ENCODE data around the gene IFNLR1.

The IFNLR1 gene

DNA sequence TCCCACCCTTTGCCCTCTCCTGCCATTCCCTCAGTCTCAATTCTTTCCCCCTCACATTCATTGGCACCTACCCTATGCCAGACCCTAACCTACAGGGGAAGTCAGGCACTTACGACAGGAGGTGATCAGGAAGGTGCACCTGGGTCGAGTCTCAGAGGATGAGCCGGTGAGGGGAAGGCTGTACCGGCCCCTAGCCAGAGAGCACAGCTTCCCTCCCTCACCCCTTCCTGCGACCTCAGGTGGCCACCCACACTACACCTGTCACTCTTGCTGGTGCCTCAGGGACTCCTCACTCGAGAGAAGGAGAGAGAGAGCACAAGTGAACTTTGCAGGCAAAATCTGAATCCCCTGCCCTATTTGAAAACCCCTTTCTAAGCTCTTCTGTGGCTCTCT, 73.5 kb downstream of the IFNLR1 start:
- Histone ChIP-seq H3K27me3 (ENCODE audit: low read depth) (peaks cover 2% of the 10 kb centered on the region; the same call in 1 of the 2 replicates), H3K4me1 (peaks cover 4% of the 10 kb centered on the region), H3K4me3 (no peak overlapping the region), H3K9me3 (no peaks in the 10 kb centered on the region), H3K36me3 (replicated peaks) (no peaks in the 10 kb centered on the region)
- in situ Hi-C loops (cut with MboI; ENCODE audit: low sequenced_read_pairs), result no loop called here
- no peak for DNase-seq (ENCODE audit: low spot score in 2 of 2)

DNA sequence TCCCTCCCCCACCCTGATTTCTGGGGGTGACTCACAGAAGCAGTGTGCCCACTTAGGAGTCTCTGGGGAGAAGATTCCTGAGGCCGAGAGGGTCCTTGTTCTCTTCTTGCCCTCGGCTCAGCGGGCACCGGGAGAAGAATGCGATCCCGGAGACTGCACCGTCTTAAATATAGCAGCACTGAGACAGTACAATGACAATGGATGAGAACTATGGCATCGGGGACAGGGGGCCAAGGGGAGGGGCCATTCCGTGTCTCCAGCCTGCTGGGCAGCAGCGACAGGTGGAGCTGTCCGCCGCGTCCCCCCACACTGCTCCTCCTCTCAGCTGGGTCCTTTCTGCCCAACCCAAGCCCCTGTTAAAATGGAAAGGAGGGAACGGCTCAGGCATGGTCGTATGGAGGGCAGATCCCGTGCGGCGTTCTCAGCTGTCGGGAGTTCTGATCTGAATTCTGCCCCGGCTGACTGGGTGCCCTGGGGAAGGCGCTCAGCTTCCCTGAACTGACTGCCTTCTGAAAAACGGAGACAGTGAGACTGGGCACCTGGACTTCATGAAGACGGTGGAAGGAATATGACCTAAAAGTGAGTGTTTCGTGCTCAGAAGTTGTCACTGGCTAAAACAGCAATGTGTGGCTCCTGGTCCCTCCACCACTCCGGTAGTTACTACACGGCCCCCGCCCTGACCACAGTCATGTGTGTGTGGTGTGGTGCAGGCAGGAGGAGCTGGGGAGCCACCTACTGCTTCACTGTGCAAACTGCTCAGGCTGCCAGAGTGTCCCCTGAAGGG, 74.9 kb downstream of the IFNLR1 start, which contains the start of gene MYOM3:
Gene MYOM3, minus strand, starts transcription at position 140 of the 784 bp plus-strand sequence. CDS start 3,499 bp downstream, outside the sequence.
- Histone ChIP-seq H3K4me3 (peak within 1 kb of the TSS; percentile 8; the same call in 1 of the 2 replicates), H3K9me3 (no peaks in the 10 kb centered on the region), H3K27me3 (ENCODE audit: low read depth) (no peaks in the 10 kb centered on the region; the same call in 1 of the 2 replicates), H3K4me1 (peaks cover 4% of the 10 kb centered on the region), H3K36me3 (replicated peaks) (no peaks in the 10 kb centered on the region)
- peak; percentile 44 to 80 for DNase-seq (ENCODE audit: low spot score in 2 of 2)
- in situ Hi-C loops (cut with MboI; ENCODE audit: low sequenced_read_pairs), result no loop called here

DNA sequence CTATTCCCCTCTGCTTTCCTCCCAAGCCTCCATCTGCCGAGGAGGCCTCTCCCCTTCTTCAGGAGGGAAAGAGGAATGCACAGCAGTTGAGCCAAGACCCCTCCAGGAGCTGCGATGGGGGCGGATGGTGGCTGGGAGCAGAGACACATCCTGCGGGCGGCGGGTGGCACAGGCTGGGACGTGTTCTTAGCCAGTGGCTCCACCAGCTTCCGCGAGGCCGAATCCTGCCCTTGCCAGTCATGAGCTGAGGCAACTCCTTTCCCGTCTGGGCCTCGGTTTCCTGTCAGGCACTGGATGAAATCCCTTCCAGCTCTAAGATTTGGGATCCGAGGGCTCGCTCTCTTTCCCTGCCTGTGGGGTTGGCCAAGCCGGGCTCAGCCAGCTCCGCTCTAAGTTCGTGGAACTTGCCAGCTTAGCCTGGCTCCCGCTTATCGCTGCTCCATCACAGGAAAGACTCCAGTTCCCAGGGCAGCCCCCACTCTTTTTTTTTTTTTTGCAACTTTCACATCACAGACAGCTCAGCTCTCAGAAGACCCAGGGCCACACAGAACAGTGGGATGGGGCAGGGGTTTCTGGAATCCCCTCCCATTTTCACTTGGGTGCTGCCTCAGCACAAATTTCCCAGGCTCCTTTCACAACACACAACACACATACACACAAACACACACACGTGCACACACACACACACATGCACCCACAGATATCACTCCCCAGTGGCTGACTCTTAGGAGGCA, 75.7 kb downstream of the IFNLR1 start:
- Histone ChIP-seq H3K9me3 (no peaks in the 10 kb centered on the region), H3K4me3 (no peak overlapping the region), H3K27me3 (ENCODE audit: low read depth) (no peaks in the 10 kb centered on the region; the same call in 1 of the 2 replicates), H3K36me3 (replicated peaks) (no peaks in the 10 kb centered on the region), H3K4me1 (peaks cover 4% of the 10 kb centered on the region)
- in situ Hi-C loops (cut with MboI; ENCODE audit: low sequenced_read_pairs), result no loop called here
- no peak for DNase-seq (ENCODE audit: low spot score in 2 of 2)

DNA sequence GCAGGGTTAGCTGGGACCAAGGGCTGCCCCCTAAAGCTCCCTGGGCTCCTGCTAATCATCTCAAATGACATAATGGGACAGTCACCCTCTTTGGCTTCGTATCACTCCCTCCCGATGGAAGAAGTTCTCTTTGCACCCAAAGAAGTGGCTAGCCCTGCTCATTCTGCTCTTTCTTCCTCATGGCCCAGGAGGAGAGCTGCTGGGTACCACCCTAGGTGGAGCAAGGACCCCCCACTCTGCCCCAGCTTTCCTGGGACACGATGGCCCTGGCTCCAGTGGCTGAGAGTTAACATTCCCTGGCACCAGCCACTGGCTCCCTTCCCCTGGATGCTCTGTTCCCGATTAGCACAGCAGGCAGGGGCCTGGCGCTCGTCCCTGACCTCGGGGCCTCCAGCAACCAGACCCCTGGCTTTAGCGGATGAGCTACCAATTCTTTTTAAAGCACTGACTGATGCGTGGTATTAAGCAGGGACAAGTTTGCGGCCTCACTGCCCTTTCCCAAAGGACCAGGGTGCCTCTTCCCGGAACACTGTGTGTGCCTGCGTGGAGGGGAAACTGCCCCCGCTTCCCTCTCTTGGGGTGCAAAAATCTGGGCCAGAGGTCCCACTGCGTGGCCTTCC, 76.3 kb downstream of the IFNLR1 start:
- no peaks in the 10 kb centered on the region for H3K9me3 ChIP-seq
- peaks cover 4% of the 10 kb centered on the region for H3K4me1 ChIP-seq
- no peak overlapping the region for H3K4me3 ChIP-seq
- in situ Hi-C loops (cut with MboI; ENCODE audit: low sequenced_read_pairs), result no loop called here
- H3K27me3 ChIP-seq (ENCODE audit: low read depth), result no peaks in the 10 kb centered on the region
- no peaks in the 10 kb centered on the region for H3K36me3 ChIP-seq (replicated peaks)
- no peak for DNase-seq (ENCODE audit: low spot score in 2 of 2)

DNA sequence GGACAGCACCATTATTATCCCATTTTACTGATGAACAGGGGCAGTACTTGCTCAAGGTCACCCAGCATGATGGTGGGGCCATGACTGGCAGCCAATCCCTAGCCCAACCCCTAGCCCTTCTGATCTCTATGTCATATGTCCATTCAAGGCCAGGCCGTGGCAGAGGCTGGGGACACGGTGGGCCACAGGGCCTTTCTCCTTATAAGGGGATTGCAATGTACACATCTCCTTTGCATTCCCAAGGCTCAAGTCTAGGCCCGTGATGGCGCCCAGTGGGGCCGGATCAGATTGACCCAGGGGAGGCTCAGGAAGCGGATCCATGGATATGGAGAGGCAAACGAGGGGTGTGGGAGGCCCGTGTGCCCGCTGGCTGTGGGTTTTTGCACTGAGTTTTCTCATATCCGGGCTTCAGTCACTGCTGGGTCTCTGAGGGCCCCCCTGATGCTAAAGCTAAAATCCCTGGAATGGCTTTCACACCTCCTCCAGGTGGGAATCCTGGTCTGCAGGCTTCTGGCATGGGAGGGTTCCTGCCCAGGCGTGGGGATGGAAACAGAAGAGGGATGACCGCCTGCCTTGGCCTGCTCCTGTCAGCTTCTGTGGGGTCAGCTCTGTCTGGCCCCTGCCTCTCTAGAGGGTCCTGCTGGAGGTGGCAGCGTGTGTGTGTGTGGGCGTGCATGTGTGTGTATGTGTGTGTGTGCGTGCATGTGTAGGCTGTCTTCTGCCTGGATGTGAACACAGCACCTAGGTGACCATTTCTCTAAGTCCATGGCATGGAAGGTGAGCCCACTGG, 77.2 kb downstream of the IFNLR1 start:
- no peaks in the 10 kb centered on the region for H3K27me3 ChIP-seq (ENCODE audit: low read depth)
- no peak for DNase-seq (ENCODE audit: low spot score in 2 of 2)
- H3K9me3 ChIP-seq, result no peaks in the 10 kb centered on the region
- in situ Hi-C loops (cut with MboI; ENCODE audit: low sequenced_read_pairs), result no loop called here
- no peak overlapping the region for H3K4me3 ChIP-seq
- peaks cover 4% of the 10 kb centered on the region for H3K4me1 ChIP-seq
- no peaks in the 10 kb centered on the region for H3K36me3 ChIP-seq (replicated peaks)

DNA sequence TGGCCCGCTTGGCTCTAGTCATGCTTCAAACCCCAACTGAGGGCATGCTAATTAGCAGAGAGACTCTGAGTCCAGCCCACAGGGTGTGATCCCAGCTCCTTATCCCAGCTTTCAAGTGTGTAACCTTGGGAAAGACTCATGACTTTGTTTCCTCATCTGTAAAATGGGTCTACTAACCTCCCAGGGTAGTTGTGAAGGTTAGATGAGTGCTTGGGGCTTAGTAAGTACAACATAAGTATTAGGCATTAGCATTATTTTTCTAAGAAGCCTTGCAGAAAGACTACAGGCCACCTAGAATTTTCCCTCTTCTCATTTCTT, 78.0 kb downstream of the IFNLR1 start:
- no peaks in the 10 kb centered on the region for H3K27me3 ChIP-seq (ENCODE audit: low read depth)
- in situ Hi-C loops (cut with MboI; ENCODE audit: low sequenced_read_pairs), result no loop called here
- H3K4me1 ChIP-seq, result peaks cover 4% of the 10 kb centered on the region
- no peaks in the 10 kb centered on the region for H3K9me3 ChIP-seq
- no peak for DNase-seq (ENCODE audit: low spot score in 2 of 2)
- no peaks in the 10 kb centered on the region for H3K36me3 ChIP-seq (replicated peaks)
- H3K4me3 ChIP-seq, result no peak overlapping the region

DNA sequence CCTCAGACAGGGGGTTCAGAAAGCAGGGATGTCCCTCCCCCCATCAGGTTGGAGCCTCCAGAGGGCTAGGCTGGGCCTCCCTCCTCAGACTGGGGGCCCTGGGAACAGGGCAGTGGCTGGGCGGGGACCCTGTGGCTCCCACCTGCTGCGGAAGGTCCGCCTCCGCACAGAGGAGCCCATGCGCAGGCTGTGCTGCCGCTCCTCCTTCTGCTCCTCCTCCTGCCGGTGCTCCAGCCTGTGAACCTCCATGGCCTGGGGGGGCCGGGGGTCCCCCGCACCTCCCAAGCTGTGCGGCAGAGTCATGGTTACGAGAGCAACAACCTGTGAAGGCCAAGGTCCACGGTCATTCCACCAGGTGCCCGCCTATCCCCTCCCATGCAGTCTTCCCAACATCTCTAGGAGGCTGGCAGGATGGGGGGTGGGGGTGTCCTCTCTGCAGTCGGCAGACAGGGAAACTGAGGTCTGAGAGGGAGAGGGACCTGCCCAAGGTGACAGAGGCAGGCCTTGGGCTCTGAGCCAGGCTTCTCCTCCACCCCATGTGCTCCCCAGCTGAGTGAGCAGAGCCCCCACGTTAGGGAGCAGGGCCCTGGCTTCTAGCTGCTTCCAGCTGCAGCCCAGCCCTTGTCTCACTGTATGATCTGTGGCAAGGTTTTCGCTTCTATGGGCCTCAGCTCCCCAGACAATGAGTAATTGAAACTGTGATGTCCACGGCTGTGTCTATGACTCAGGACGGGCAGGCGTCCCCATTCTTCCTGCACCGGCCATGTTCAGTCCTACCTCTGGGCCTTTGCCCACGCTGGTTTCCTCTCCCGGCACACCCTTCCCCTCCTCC, 78.5 kb downstream of the IFNLR1 start:
- peaks cover 4% of the 10 kb centered on the region for H3K4me1 ChIP-seq

DNA sequence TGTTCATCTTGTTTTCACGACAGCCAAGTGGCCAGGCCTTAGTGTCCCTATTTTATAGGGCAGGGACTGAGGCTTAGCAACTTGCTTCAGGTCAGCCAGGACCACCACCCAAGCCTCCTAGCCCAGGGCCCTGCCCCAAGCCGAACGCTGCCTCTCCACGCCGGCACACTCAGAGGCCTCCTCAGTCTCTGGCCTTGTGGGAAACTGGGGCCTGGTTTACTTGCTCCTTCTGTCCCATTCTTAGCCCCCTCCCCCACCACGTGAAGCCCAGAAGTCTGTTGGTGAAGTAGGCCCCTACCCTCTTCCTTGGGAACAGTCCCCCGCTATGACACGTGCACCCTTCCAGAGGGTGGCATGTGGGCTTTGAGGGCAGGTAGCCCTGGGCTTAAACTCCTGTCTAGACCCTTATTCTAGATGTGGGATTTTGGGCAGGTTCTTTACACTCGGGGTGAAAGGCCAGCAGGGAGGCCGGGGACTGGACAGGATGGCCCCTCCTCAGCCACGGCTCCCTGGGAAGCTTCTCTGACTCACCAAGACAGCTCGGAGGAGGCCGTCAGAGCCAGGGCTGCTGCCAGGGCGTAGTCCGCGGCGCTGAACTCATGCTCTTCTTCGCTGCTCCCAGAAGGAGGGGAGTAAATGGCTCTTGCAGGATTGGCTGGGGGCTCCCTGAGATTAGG, 79.5 kb downstream of the IFNLR1 start:
- peaks cover 4% of the 10 kb centered on the region for H3K4me1 ChIP-seq
- DNase-seq (ENCODE audit: low spot score in 2 of 2), result no peak
- H3K4me3 ChIP-seq, result no peak overlapping the region
- no peaks in the 10 kb centered on the region for H3K36me3 ChIP-seq (replicated peaks)
- H3K9me3 ChIP-seq, result no peaks in the 10 kb centered on the region
- no peaks in the 10 kb centered on the region for H3K27me3 ChIP-seq (ENCODE audit: low read depth)
- in situ Hi-C loops (cut with MboI; ENCODE audit: low sequenced_read_pairs), result no loop called here

More for the DNA sequence above, 78.5 kb downstream of the IFNLR1 start:
- DNase-seq (ENCODE audit: low spot score in 2 of 2), result no peak
- Histone ChIP-seq H3K9me3 (no peaks in the 10 kb centered on the region), H3K36me3 (replicated peaks) (no peaks in the 10 kb centered on the region), H3K27me3 (ENCODE audit: low read depth) (no peaks in the 10 kb centered on the region), H3K4me3 (no peak overlapping the region)
- in situ Hi-C loops (cut with MboI; ENCODE audit: low sequenced_read_pairs), result no loop called here

DNA sequence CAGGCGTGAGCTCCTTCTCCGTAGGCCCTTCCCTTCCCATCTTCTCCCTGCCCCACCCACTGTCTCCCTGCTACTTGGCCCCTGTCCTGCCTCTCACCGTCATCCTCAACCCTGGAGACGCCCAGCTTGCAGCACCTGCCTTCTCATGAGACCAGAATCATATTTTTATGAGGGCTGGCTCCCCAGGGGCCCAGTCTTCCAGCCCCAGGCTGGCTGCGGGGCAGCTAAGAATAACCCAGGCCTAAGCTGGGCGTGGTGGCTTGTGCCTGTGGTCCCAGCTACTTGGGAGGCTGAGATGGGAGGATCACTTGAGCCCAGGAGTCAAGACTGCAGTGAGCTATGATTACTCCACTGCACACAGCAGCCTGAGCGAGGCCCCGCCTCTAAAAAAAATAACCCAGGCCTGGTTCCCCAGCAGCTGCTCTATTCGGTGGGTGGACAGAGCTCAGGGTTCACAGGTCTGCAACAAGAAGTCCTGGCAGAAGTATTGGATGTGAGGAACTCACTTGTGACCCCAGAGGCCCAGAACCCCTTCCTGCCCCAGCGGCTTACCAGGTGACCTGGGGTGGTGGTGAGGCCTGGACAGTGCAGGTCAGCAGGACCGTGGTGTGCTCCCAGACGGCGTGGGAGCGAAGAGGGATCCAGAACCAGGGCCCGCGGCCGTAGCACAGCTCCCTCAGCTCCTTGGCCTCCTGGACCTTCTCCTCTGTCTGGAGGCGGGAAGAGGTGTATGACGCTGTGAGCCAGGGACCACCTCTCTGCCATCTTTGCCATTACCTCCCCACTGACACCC, 81.5 kb downstream of the IFNLR1 start:
- H3K9me3 ChIP-seq, result no peaks in the 10 kb centered on the region
- H3K27me3 ChIP-seq (ENCODE audit: low read depth), result no peaks in the 10 kb centered on the region
- H3K36me3 ChIP-seq (replicated peaks), result no peaks in the 10 kb centered on the region
- no peaks in the 10 kb centered on the region for H3K4me1 ChIP-seq
- no peak for DNase-seq (ENCODE audit: low spot score in 2 of 2)
- in situ Hi-C loops (cut with MboI; ENCODE audit: low sequenced_read_pairs), result no loop called here
- no peak overlapping the region for H3K4me3 ChIP-seq

DNA sequence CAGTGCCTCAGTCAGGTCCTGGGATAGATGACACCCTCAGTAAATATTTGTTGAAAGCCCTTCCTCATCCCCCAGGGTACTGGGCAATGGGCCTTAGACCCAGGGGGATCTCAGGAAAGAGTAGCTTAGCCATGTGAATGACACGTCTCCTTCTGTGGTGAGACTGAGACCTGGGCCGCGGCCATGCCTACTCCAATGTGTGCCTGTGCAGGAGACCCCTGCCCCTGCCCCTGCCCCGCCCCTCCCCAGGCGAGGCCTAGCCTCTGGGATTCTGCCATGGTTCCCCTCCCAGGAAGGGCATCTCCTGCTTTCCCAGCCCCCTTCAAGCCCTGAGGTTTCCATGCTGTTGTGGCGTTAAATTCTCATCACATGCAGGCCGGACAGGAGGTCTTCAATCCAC, 82.2 kb downstream of the IFNLR1 start:
- no peak for DNase-seq (ENCODE audit: low spot score in 2 of 2)
- H3K4me1 ChIP-seq, result no peaks in the 10 kb centered on the region
- no peak overlapping the region for H3K4me3 ChIP-seq
- H3K36me3 ChIP-seq (replicated peaks), result no peaks in the 10 kb centered on the region
- H3K27me3 ChIP-seq (ENCODE audit: low read depth), result no peaks in the 10 kb centered on the region
- no peaks in the 10 kb centered on the region for H3K9me3 ChIP-seq
- in situ Hi-C loops (cut with MboI; ENCODE audit: low sequenced_read_pairs), result no loop called here
